Fibroblast of mammary gland (primary cell): Measurements from ENCODE around the gene GRIK2.

Experiments
- DNase-seq: peaks from one replicate; pipeline ENCODE4 v3.0.0-alpha.2; 2010; ENCODE audit warnings: low read depth
- H3K4me3 ChIP-seq: 2 replicates; pipeline ENCODE4 v1.5.1; 2011; ENCODE audit warnings: low read depth, mild to moderate bottlenecking, low read length, moderate library complexity; ENCODE audit not compliant: control insufficient read depth
- CTCF ChIP-seq: conservative IDR thresholded peaks from 2 replicates; pipeline ENCODE4 v1.5.1; 2011; ENCODE audit warnings: low read depth, low read length, inconsistent platforms; ENCODE audit not compliant: control insufficient read depth, insufficient read depth

GRIK2 gene

GRCh38 chr6:101588343-101588742 lies 194.8 kb downstream of the GRIK2 start:
- DNase-seq: no peak
- no peak overlapping the region for H3K4me3 ChIP-seq
- no peak for TF ChIP-seq CTCF

- no peak for DNase-seq
- no peak for TF ChIP-seq CTCF
- no peak overlapping the region for H3K4me3 ChIP-seq
Measured at GRCh38 chr6:101595276-101595675, 201.8 kb downstream of the GRIK2 start.

GRCh38 chr6:101597693-101598092 lies 204.2 kb downstream of the GRIK2 start:
- DNase-seq: peak; percentile 88
- no peak overlapping the region for H3K4me3 ChIP-seq
- no peak for TF ChIP-seq CTCF

- no peak for TF ChIP-seq CTCF
- DNase-seq: no peak
- no peak overlapping the region for H3K4me3 ChIP-seq
Measured at GRCh38 chr6:101605426-101605825, 211.9 kb downstream of the GRIK2 start.

GRCh38 chr6:101605874-101606273 lies 212.4 kb downstream of the GRIK2 start:
- DNase-seq: peak; percentile 4
- no peak for TF ChIP-seq CTCF
- no peak overlapping the region for H3K4me3 ChIP-seq

GRCh38 chr6:101607111-101607690 lies 213.7 kb downstream of the GRIK2 start:
- TF ChIP-seq CTCF: no peak
- DNase-seq: no peak

GRCh38 chr6:101608703-101609102 lies 215.2 kb downstream of the GRIK2 start:
- DNase-seq: no peak
- TF ChIP-seq CTCF: no peak
- no peak overlapping the region for H3K4me3 ChIP-seq

More at GRCh38 chr6:101607111-101607690, 213.7 kb downstream of the GRIK2 start:
- no peak overlapping the region for H3K4me3 ChIP-seq
